H1 (cell line): ENCODE measurements around the gene SLC12A7. TPM values are rescaled to one million over a fixed set of nuclear protein-coding genes. Genes with fewer than 3 reads are reported as not detected.

ENCODE experiments used
- CTCF ChIA-PET: fragments of 300-600 bp; sonication (Branson Sonifier 250); formaldehyde crosslinking; loops from one replicate; lab custom pipeline; 2021; ENCODE audit not compliant: partially characterized antibody; lab: Charles Lee
- POLR2A ChIA-PET: fragments of 300-600 bp; sonication (Branson Sonifier 250); formaldehyde crosslinking; loops from one replicate; lab custom pipeline; 2021; ENCODE audit warnings: inconsistent platforms; ENCODE audit not compliant: partially characterized antibody; lab: Charles Lee
- DNase-seq, 2 experiments: peaks; one replicate each; pipeline versions ENCODE4 v3.0.0 to v3.0.0-alpha.2; 2010 to 2022; ENCODE audit warnings: low spot score in 2 of 2, low read depth in 1 of 2, mixed read lengths in 1 of 2
- FAIRE-seq: peaks from 2 replicates; lab custom pipeline; 2011; peaks lifted over from hg19 to GRCh38; lab: Jason Lieb, UNC
- H2AFZ ChIP-seq: 2 replicates; pipeline ENCODE4 v1.8.1; 2012; ENCODE audit warnings: low read length, inconsistent platforms
- H2AK5ac ChIP-seq: 2 replicates; pipeline ENCODE4 v1.6.1; 2013; ENCODE audit warnings: low read depth, low read length
- H2BK120ac ChIP-seq: replicated peaks from 2 replicates; pipeline ENCODE3; 2013; ENCODE audit warnings: low read depth, low read length, inconsistent platforms
- H2BK12ac ChIP-seq: 2 replicates; pipeline ENCODE4 v1.6.1; 2013; ENCODE audit warnings: low read depth, low read length
- H2BK15ac ChIP-seq: 2 replicates; pipeline ENCODE4 v1.6.1; 2013; ENCODE audit warnings: low read length
- H2BK20ac ChIP-seq: 2 replicates; pipeline ENCODE4 v1.6.1; 2013; ENCODE audit warnings: low read length
- H2BK5ac ChIP-seq: 2 replicates; pipeline ENCODE4 v1.6.1; 2013; ENCODE audit warnings: low read depth, low read length
- H3K14ac ChIP-seq: 2 replicates; pipeline ENCODE4 v1.6.1; 2013; ENCODE audit warnings: inconsistent platforms; ENCODE audit not compliant: insufficient read length
- H3K18ac ChIP-seq: 2 replicates; pipeline ENCODE4 v1.6.1; 2013; ENCODE audit warnings: low read length; ENCODE audit errors: extremely low read depth
- H3K23ac ChIP-seq: 2 replicates; pipeline ENCODE4 v1.6.1; 2013; ENCODE audit warnings: inconsistent platforms; ENCODE audit not compliant: insufficient read length
- H3K23me2 ChIP-seq: 2 replicates; pipeline ENCODE4 v1.6.1; 2013; ENCODE audit warnings: low read depth, low read length
- H3K27ac ChIP-seq: 2 replicates; pipeline ENCODE4 v1.6.1; 2011; ENCODE audit warnings: low read depth, low read length, inconsistent platforms
- H3K27me3 ChIP-seq, 4 experiments: replicated peaks in 1 of 4; 1 replicate in 1 of 4; 2 replicates in 3 of 4; pipeline versions ENCODE4 v1.6.1 to v1.8.1; 2011 to 2013; ENCODE audit warnings: low read length in 3 of 4, mild to moderate bottlenecking in 3 of 4, inconsistent platforms in 2 of 4, mixed read lengths in 2 of 4, moderate library complexity in 1 of 4; ENCODE audit not compliant: control insufficient read depth in 3 of 4, insufficient read depth in 3 of 4; ENCODE audit errors: extremely low read depth in 1 of 4
- H3K36me3 ChIP-seq, 4 experiments: 2 replicates each; pipeline versions ENCODE4 v1.6.1 to v1.8.1; 2011 to 2013; ENCODE audit warnings: mild to moderate bottlenecking in 4 of 4, low read length in 3 of 4, moderate library complexity in 2 of 4, control low read depth in 1 of 4, inconsistent platforms in 1 of 4; ENCODE audit not compliant: insufficient read depth in 4 of 4, control insufficient read depth in 2 of 4
- H3K4ac ChIP-seq: replicated peaks from 2 replicates; pipeline ENCODE3; 2013; ENCODE audit warnings: low read length, low read depth, mixed read lengths, inconsistent platforms; ENCODE audit not compliant: insufficient read length
- H3K4me1 ChIP-seq, 4 experiments: replicated peaks in 1 of 4; 1 replicate in 1 of 4; 2 replicates in 3 of 4; pipeline versions ENCODE4 v1.6.1 to v1.8.1; 2011 to 2013; ENCODE audit warnings: low read length in 3 of 4, inconsistent platforms in 2 of 4, mixed read lengths in 1 of 4; ENCODE audit not compliant: insufficient read depth in 4 of 4, control insufficient read depth in 3 of 4
- H3K4me2 ChIP-seq, 2 experiments: 2 replicates each; pipeline versions ENCODE4 v1.6.1 to v1.8.1; 2011 to 2013; ENCODE audit warnings: low read depth in 2 of 2, low read length in 2 of 2, control low read depth in 1 of 2, inconsistent platforms in 1 of 2, mild to moderate bottlenecking in 1 of 2; ENCODE audit not compliant: insufficient read depth in 1 of 2
- H3K4me3 ChIP-seq, 4 experiments: fragments of 200-600, 300-600 bp in 1 of 4; sonication (generic), shearing (Covaris generic), sonication (Bioruptor Twin) in 1 of 4; 2 replicates each; pipeline versions ENCODE4 v1.5.1 to v1.8.1; 2011 to 2016; ENCODE audit warnings: low read length in 4 of 4, low read depth in 3 of 4, control low read depth in 2 of 4, inconsistent platforms in 2 of 4, mild to moderate bottlenecking in 2 of 4, mixed read lengths in 1 of 4, moderate library complexity in 1 of 4; ENCODE audit not compliant: insufficient read depth in 2 of 4; ENCODE audit errors: extremely low read depth in 1 of 4
- H3K56ac ChIP-seq: replicated peaks from 2 replicates; pipeline ENCODE3; 2013; ENCODE audit warnings: low read depth, mild to moderate bottlenecking, mixed read lengths, low read length, inconsistent platforms; ENCODE audit not compliant: insufficient read length
- H3K79me1 ChIP-seq: 2 replicates; pipeline ENCODE4 v1.6.1; 2013; ENCODE audit warnings: low read depth, low read length, control low read depth
- H3K79me2 ChIP-seq, 2 experiments: 2 replicates each; pipeline versions ENCODE4 v1.6.1 to v1.8.1; 2012 to 2013; ENCODE audit warnings: low read length in 2 of 2, mild to moderate bottlenecking in 2 of 2, inconsistent platforms in 1 of 2; ENCODE audit not compliant: insufficient read depth in 2 of 2, control insufficient read depth in 1 of 2
- H3K9ac ChIP-seq, 4 experiments: replicated peaks in 1 of 4; 1 replicate in 1 of 4; 2 replicates in 3 of 4; pipeline versions ENCODE4 v1.6.1 to v1.8.1; 2011 to 2013; ENCODE audit warnings: low read depth in 3 of 4, low read length in 3 of 4, control low read depth in 2 of 4, mild to moderate bottlenecking in 2 of 4, moderate library complexity in 2 of 4, inconsistent platforms in 1 of 4; ENCODE audit errors: extremely low read depth in 1 of 4
- H3K9me3 ChIP-seq, 2 experiments: 2 replicates each; pipeline versions ENCODE4 v1.6.1 to v1.8.1; 2012 to 2013; ENCODE audit warnings: mild to moderate bottlenecking in 2 of 2, moderate library complexity in 2 of 2, control low read depth in 1 of 2, inconsistent platforms in 1 of 2, low read depth in 1 of 2, low read length in 1 of 2, mixed read lengths in 1 of 2; ENCODE audit not compliant: insufficient read depth in 2 of 2
- H4K20me1 ChIP-seq, 2 experiments: replicated peaks in 1 of 2; 2 replicates each; pipeline versions ENCODE3 to v1.8.1; 2011 to 2013; ENCODE audit warnings: inconsistent platforms in 2 of 2, low read length in 2 of 2, mild to moderate bottlenecking in 1 of 2; ENCODE audit not compliant: insufficient read depth in 2 of 2, control insufficient read depth in 1 of 2
- H4K5ac ChIP-seq: 2 replicates; pipeline ENCODE4 v1.6.1; 2013; ENCODE audit warnings: low read length, low read depth, mixed read lengths, inconsistent platforms; ENCODE audit not compliant: insufficient read length
- H4K8ac ChIP-seq: 2 replicates; pipeline ENCODE4 v1.8.0; 2013; ENCODE audit warnings: mild to moderate bottlenecking, moderate library complexity, low read length, inconsistent platforms; ENCODE audit not compliant: insufficient read depth; ENCODE audit errors: extremely low read depth
- H4K91ac ChIP-seq: replicated peaks from 2 replicates; pipeline ENCODE3; 2013; ENCODE audit warnings: low read length, mixed read lengths, inconsistent platforms; ENCODE audit not compliant: insufficient read length
- ASH2L ChIP-seq: fragments of 200-600, 300-600 bp; sonication (generic); IDR thresholded peaks from one replicate; pipeline ENCODE4 v1.7.1; 2017; ENCODE audit warnings: low read length
- BRCA1 ChIP-seq: IDR thresholded peaks from 2 replicates; pipeline ENCODE4 v1.6.1; 2012; ENCODE audit warnings: low read depth, low read length, improper control_type of control experiment
- GABPA ChIP-seq: IDR thresholded peaks from 2 replicates; pipeline ENCODE4 v1.6.1; 2011; ENCODE audit warnings: mild to moderate bottlenecking, low read length, moderate library complexity, borderline replicate concordance; ENCODE audit not compliant: insufficient read depth
- HDAC2 ChIP-seq, 2 experiments: fragments of 300-600 bp in 1 of 2; sonication (generic) in 1 of 2; IDR thresholded peaks; 2 replicates each; pipeline ENCODE4 v1.6.1; 2011 to 2012; ENCODE audit warnings: low read depth in 2 of 2, low read length in 2 of 2, mild to moderate bottlenecking in 2 of 2, moderate library complexity in 2 of 2, borderline replicate concordance in 1 of 2, inconsistent platforms in 1 of 2
- POLR2AphosphoS5 ChIP-seq: IDR thresholded peaks from 2 replicates; pipeline ENCODE4 v1.6.1; 2011; ENCODE audit warnings: low read depth, low read length
- POU5F1 ChIP-seq: IDR thresholded peaks from 2 replicates; pipeline ENCODE4 v1.6.1; 2011; ENCODE audit warnings: low read depth, mild to moderate bottlenecking, low read length, moderate library complexity
- RAD21 ChIP-seq, 2 experiments: IDR thresholded peaks in 1 of 2; conservative IDR thresholded peaks in 1 of 2; 2 replicates each; pipeline ENCODE4 v1.6.1; 2011; ENCODE audit warnings: low read depth in 2 of 2, low read length in 2 of 2, improper control_type of control experiment in 1 of 2, inconsistent platforms in 1 of 2, mild to moderate bottlenecking in 1 of 2, moderate library complexity in 1 of 2
- RFX5 ChIP-seq: IDR thresholded peaks from 2 replicates; pipeline ENCODE4 v1.6.1; 2011; ENCODE audit warnings: low read depth, low read length, improper control_type of control experiment, borderline replicate concordance
- SRF ChIP-seq: IDR thresholded peaks from 2 replicates; pipeline ENCODE4 v1.6.1; 2011; ENCODE audit warnings: mild to moderate bottlenecking, low read depth, low read length, moderate library complexity
- YY1 ChIP-seq: IDR thresholded peaks from 2 replicates; pipeline ENCODE4 v1.6.1; 2011; ENCODE audit warnings: low read depth, mild to moderate bottlenecking, low read length
- WGBS, 2 experiments: shearing (Covaris generic) in 1 of 2; methylation state at CpG; one replicate each; pipeline versions ENCODE4 v1.1.6 to v1.1.7; 2013 to 2015; ENCODE audit warnings: low lambda C conversion rate in 2 of 2, mixed read lengths in 2 of 2, inconsistent platforms in 1 of 2, low coverage in 1 of 2, missing lambda C conversion rate in 1 of 2; ENCODE audit not compliant: insufficient replicate concordance in 2 of 2, insufficient coverage in 1 of 2, insufficient read length in 1 of 2; ENCODE audit errors: extremely low coverage in 1 of 2, missing lambda C conversion rate in 1 of 2; 5-methylcytosine and 5-hydroxymethylcytosine counted together
- polyA plus RNA-seq, 7 experiments: library from polyadenylated mRNA; depleted of rRNA in 3 of 7; stranded (reverse) in 5 of 7; unstranded in 2 of 7; fragments of >200 nt in 5 of 7; fragments of 200-250 nt in 2 of 7; gene quantifications; 1 replicate in 5 of 7; 2 replicates in 1 of 7; 4 replicates in 1 of 7; pipeline versions ENCODE4 v1.2.1 to v1.2.3, GENCODE V29; 2011 to 2013; ENCODE audit warnings: missing spikeins in 2 of 7, mixed read lengths in 2 of 7
- total RNA-seq: library from RNA; stranded (reverse); fragmentation: NEBNext Ultra II Directional; extraction: Animal tissue kit (Norgen Biotek cat#: 25700); gene quantifications from 2 replicates; pipeline ENCODE4 v1.2.1, GENCODE V29; 2021

SLC12A7 gene
- total and polyA plus RNA-seq, 2 of the 8 experiments (the other 6 are each of a cell fraction or from before 2014, with no cell fraction given), result 23.5 to 39.7 TPM

GRCh38 chr5:1002836-1003235 is 109.0 kb downstream of the SLC12A7 start:
- ChIA-PET CTCF (interaction anchor here (0.8 to 1.0 kb wide), 2 partner anchors 9 to 83 kb away, joined by 3 to 4 read pairs; no protein-coding TSS in a partner anchor), POLR2A (no interaction called here)
- H2BK15ac ChIP-seq, result no peak overlapping the region
- peaks cover 2% of the 10 kb centered on the region; the same call in 1 of the 2 replicates for H3K23me2 ChIP-seq
- no peak overlapping the region for H4K91ac ChIP-seq
- H3K27ac ChIP-seq, result no peak overlapping the region
- no peaks in the 10 kb centered on the region; the same call in 1 of the 2 replicates for H3K79me1 ChIP-seq
- no peaks in the 10 kb centered on the region for H3K9me3 ChIP-seq
- no peak overlapping the region for H3K4ac ChIP-seq
- H2AK5ac ChIP-seq, result no peak overlapping the region
- no peak for FAIRE-seq
- H3K79me2 ChIP-seq, result no peaks in the 10 kb centered on the region
- H2BK12ac ChIP-seq, result no peak overlapping the region
- peaks cover 0 to 9% (median 3%) of the 10 kb centered on the region in 4 experiments; a peak in 4 of 7 replicates for H3K4me1 ChIP-seq
- no peak overlapping the region for H3K18ac ChIP-seq
- H4K5ac ChIP-seq, result no peak overlapping the region
- H3K14ac ChIP-seq, result no peak overlapping the region
- 85% methylated on average over 9 of the region's 13 CpGs; no CpG with 5 or more reads in 1 of the 2 experiments for WGBS, 2 experiments
- no peak overlapping the region for H2BK20ac ChIP-seq
- peaks cover 13 to 42% (median 42%) of the 10 kb centered on the region in 4 experiments for H3K27me3 ChIP-seq
- H2BK5ac ChIP-seq, result no peak overlapping the region
- no peak overlapping the region for H3K23ac ChIP-seq
- TF ChIP-seq RFX5, result no peak
- TF ChIP-seq ASH2L, result no peak
- no peak for TF ChIP-seq YY1
- no peak for TF ChIP-seq SRF
- no peak for TF ChIP-seq GABPA
- no peak for TF ChIP-seq POLR2AphosphoS5
- no peak for TF ChIP-seq RAD21 (IDR thresholded peaks at IDR 0.05 in 1 of 2, conservative IDR thresholded peaks at IDR 0.05 in 1 of 2; ENCODE audit: low read depth in 2 of 2, low read length in 2 of 2)
- no peak for TF ChIP-seq BRCA1
- no peak for TF ChIP-seq HDAC2 (IDR thresholded peaks at IDR 0.05; ENCODE audit: borderline replicate concordance in 1 of 2, low read depth in 2 of 2, low read length in 2 of 2)
- no peak for TF ChIP-seq POU5F1
- TF ChIP-seq, all 59 proteins: peak for 0
- DNase-seq, result peak in 1 of 2 experiments; percentile 36
- Histone ChIP-seq H3K4me2 (no peak overlapping the region), H3K9ac (no peak overlapping the region), H3K56ac (no peak overlapping the region), H3K36me3 (no peaks in the 10 kb centered on the region), H4K8ac (no peak overlapping the region), H2AFZ (no peak overlapping the region), H3K4me3 (no peak overlapping the region), H2BK120ac (no peak overlapping the region), H4K20me1 (no peaks in the 10 kb centered on the region)
